Sciatic nerve (tissue), 2 donors: Measurements from ENCODE around the gene SMYD5. TPM values are rescaled to one million over a fixed set of nuclear protein-coding genes. Genes with fewer than 3 reads are reported as not detected.
"Not testable (repeated sequence)": the region's sequence is repeated elsewhere in the genome, so short reads cannot be mapped to it uniquely, and the experiment has no call there.

Source experiments
- ATAC-seq: fragments of 200-7000 bp; cut with Tn5 transposase; one replicate; pipeline ENCODE4 v1.9.1; 2020; ENCODE audit warnings: mild to moderate bottlenecking, moderate library complexity
- DNase-seq: peaks from one replicate; pipeline ENCODE4 v3.0.0-alpha.2; 2020; ENCODE audit warnings: low spot score
- intact Hi-C: fragments of 100-400 bp; cut with DNase I; formaldehyde crosslinking; loops from one replicate; pipeline ENCODE4 v1.14.2; 2022
- total RNA-seq: library from RNA; stranded (reverse); fragmentation: NEBNext Ultra II Directional; extraction: Animal tissue kit (Norgen Biotek cat#: 25700); gene quantifications from one replicate; pipeline ENCODE4 v1.2.1, GENCODE V29; 2021
- donor health status: DM: no; HTN: no; CAD: no.
- donor health status: DM: no; HTN: no; CAD: no.

SMYD5 gene
- total RNA-seq, 1 donor from 2014 or later: 22.7 TPM

- no peak for DNase-seq
- intact Hi-C loops: no loop called here
- no peak for ATAC-seq
These were observed 42.0 kb downstream of the SMYD5 start for GRCh38 chr2:73255907-73256617.

- intact Hi-C loops: no loop called here
- ATAC-seq (no peak), DNase-seq (no peak)
These were observed 42.5 kb downstream of the SMYD5 start for GRCh38 chr2:73256618-73256922.

- no peak for DNase-seq
- no peak for ATAC-seq
- intact Hi-C loops: no loop called here
These were observed 43.0 kb downstream of the SMYD5 start for GRCh38 chr2:73257021-73257420.

- intact Hi-C loops: no loop called here
- ATAC-seq (no peak), DNase-seq (no peak)
These were observed 43.5 kb downstream of the SMYD5 start for GRCh38 chr2:73257425-73258125.

GRCh38 chr2:73258186-73258912 lies 44.3 kb downstream of the SMYD5 start:
- intact Hi-C loops: no loop called here
- DNase-seq: no peak
- no peak for ATAC-seq

GRCh38 chr2:73258913-73259215 lies 44.8 kb downstream of the SMYD5 start:
- intact Hi-C loops: no loop called here
- DNase-seq (no peak), ATAC-seq (no peak)

- DNase-seq (no peak), ATAC-seq (no peak)
- intact Hi-C loops: no loop called here
These were observed 45.2 kb downstream of the SMYD5 start for GRCh38 chr2:73259276-73259675.

- intact Hi-C loops: no loop called here
- no peak for ATAC-seq
- DNase-seq: no peak
These were observed 45.8 kb downstream of the SMYD5 start for GRCh38 chr2:73259704-73260337.

- ATAC-seq (no peak), DNase-seq (no peak)
- intact Hi-C loops: no loop called here
These were observed 46.4 kb downstream of the SMYD5 start for GRCh38 chr2:73260338-73260984.

GRCh38 chr2:73262108-73262651 lies 48.1 kb downstream of the SMYD5 start:
- intact Hi-C loops: no loop called here
- DNase-seq (no peak), ATAC-seq (no peak)

GRCh38 chr2:73262691-73263429 lies 48.8 kb downstream of the SMYD5 start:
- ATAC-seq, intact Hi-C loops, DNase-seq: not testable (repeated sequence)

- DNase-seq (no peak), ATAC-seq (no peak)
- intact Hi-C loops: no loop called here
These were observed 49.7 kb downstream of the SMYD5 start for GRCh38 chr2:73263540-73264331.

GRCh38 chr2:73264332-73264606 lies 50.2 kb downstream of the SMYD5 start:
- intact Hi-C loops: no loop called here
- no peak for ATAC-seq
- DNase-seq: no peak

GRCh38 chr2:73264783-73265182 lies 50.7 kb downstream of the SMYD5 start:
- DNase-seq (no peak), ATAC-seq (no peak)
- intact Hi-C loops: no loop called here

GRCh38 chr2:73265298-73266060 lies 51.4 kb downstream of the SMYD5 start:
- intact Hi-C loops: no loop called here
- ATAC-seq (no peak), DNase-seq (no peak)

- ATAC-seq: no peak
- no peak for DNase-seq
- intact Hi-C loops: no loop called here
These were observed 52.2 kb downstream of the SMYD5 start for GRCh38 chr2:73266061-73266901.

GRCh38 chr2:73267008-73267407 lies 53.0 kb downstream of the SMYD5 start:
- intact Hi-C loops: no loop called here
- no peak for DNase-seq
- ATAC-seq: no peak
